WTC11 (cell line): ENCODE data around the gene SGCD. TPM values are rescaled to one million over a fixed set of nuclear protein-coding genes. Genes with fewer than 3 reads are reported as not detected.

Experiments
- ATAC-seq: fragments of 200-7000 bp; cut with Tn5 transposase; 2 replicates; pipeline ENCODE4 v1.10.0; 2021; ENCODE audit warnings: mild to moderate bottlenecking, moderate library complexity
- CTCF ChIA-PET: fragments of 300-600 bp; sonication (Branson Sonifier 250); formaldehyde crosslinking; loops from one replicate; lab custom pipeline; 2021; ENCODE audit warnings: antibody characterized with exemption; lab: Charles Lee
- POLR2A ChIA-PET: fragments of 350-600 bp; sonication (Branson Sonifier 250); formaldehyde crosslinking; loops from one replicate; lab custom pipeline; 2021; ENCODE audit warnings: antibody characterized with exemption; lab: Charles Lee
- DNase-seq: peaks from one replicate; pipeline ENCODE4 v3.0.0; 2021; ENCODE audit warnings: low spot score
- H3K27ac Mint-ChIP-seq: 2 replicates; pipeline ENCODE4 v1.8.0; 2021; ENCODE audit warnings: mixed read lengths
- H3K27me3 Mint-ChIP-seq: 2 replicates; pipeline ENCODE4 v1.8.0; 2021; ENCODE audit warnings: low read depth, mild to moderate bottlenecking, moderate library complexity, mixed read lengths
- H3K36me3 Mint-ChIP-seq: 2 replicates; pipeline ENCODE4 v1.8.0; 2021; ENCODE audit warnings: mixed read lengths
- H3K4me1 Mint-ChIP-seq: 2 replicates; pipeline ENCODE4 v1.8.0; 2022; ENCODE audit warnings: mixed read lengths
- H3K4me3 Mint-ChIP-seq: 2 replicates; pipeline ENCODE4 v1.8.0; 2021; ENCODE audit warnings: mild to moderate bottlenecking, moderate library complexity, mixed read lengths
- H3K9me3 Mint-ChIP-seq: 2 replicates; pipeline ENCODE4 v1.8.0; 2021; ENCODE audit warnings: mixed read lengths
- ATF1 ChIP-seq: sonication (generic); formaldehyde crosslinking; IDR thresholded peaks from 2 replicates; pipeline ENCODE4 v1.8.1; 2023; ENCODE audit warnings: mild to moderate bottlenecking, moderate library complexity, missing genetic modification reagents
- CBFB ChIP-seq: sonication (generic); formaldehyde crosslinking; IDR thresholded peaks from 2 replicates; pipeline ENCODE4 v1.8.1; 2022; ENCODE audit warnings: mild to moderate bottlenecking, low read depth, missing genetic modification reagents
- CREB1 ChIP-seq: sonication (generic); formaldehyde crosslinking; IDR thresholded peaks from 2 replicates; pipeline ENCODE4 v1.8.0; 2023; ENCODE audit warnings: mild to moderate bottlenecking, missing genetic modification reagents
- CREM ChIP-seq: sonication (generic); formaldehyde crosslinking; IDR thresholded peaks from 2 replicates; pipeline ENCODE4 v1.8.1; 2022; ENCODE audit warnings: mild to moderate bottlenecking, missing genetic modification reagents, moderate library complexity
- ETV6 ChIP-seq: sonication (generic); formaldehyde crosslinking; IDR thresholded peaks from 2 replicates; pipeline ENCODE4 v1.8.1; 2022; ENCODE audit warnings: mild to moderate bottlenecking, missing genetic modification reagents
- MYBL2 ChIP-seq: sonication (generic); formaldehyde crosslinking; IDR thresholded peaks from 2 replicates; pipeline ENCODE4 v1.8.1; 2023; ENCODE audit warnings: mild to moderate bottlenecking, moderate library complexity, missing genetic modification reagents
- NFE2L1 ChIP-seq: sonication (generic); formaldehyde crosslinking; IDR thresholded peaks from 2 replicates; pipeline ENCODE4 v1.8.1; 2023; ENCODE audit warnings: missing genetic modification reagents
- NR1H2 ChIP-seq: sonication (generic); formaldehyde crosslinking; IDR thresholded peaks from 2 replicates; pipeline ENCODE4 v1.9.0; 2021; ENCODE audit warnings: mild to moderate bottlenecking, moderate library complexity, missing genetic modification reagents
- NR2C2 ChIP-seq: sonication (generic); formaldehyde crosslinking; IDR thresholded peaks from 2 replicates; pipeline ENCODE4 v1.8.0; 2022; ENCODE audit warnings: mild to moderate bottlenecking, missing genetic modification reagents
- OVOL2 ChIP-seq: fragments of 250-450 bp; sonication (Bioruptor Pico); IDR thresholded peaks from 2 replicates; pipeline ENCODE4 v1.9.0; 2021; ENCODE audit warnings: mild to moderate bottlenecking, borderline replicate concordance
- RORB ChIP-seq: fragments of 250-450 bp; sonication (Bioruptor Pico); IDR thresholded peaks from 2 replicates; pipeline ENCODE4 v1.9.0; 2021; ENCODE audit warnings: mild to moderate bottlenecking
- SMAD4 ChIP-seq: sonication (generic); formaldehyde crosslinking; IDR thresholded peaks from 2 replicates; pipeline ENCODE4 v1.8.0; 2022; ENCODE audit warnings: mild to moderate bottlenecking, missing genetic modification reagents
- SOX15 ChIP-seq: fragments of 250-450 bp; sonication (Bioruptor Pico); IDR thresholded peaks from 2 replicates; pipeline ENCODE4 v1.9.0; 2021; ENCODE audit warnings: mild to moderate bottlenecking
- SP1 ChIP-seq: sonication (generic); formaldehyde crosslinking; conservative IDR thresholded peaks from 2 replicates; pipeline ENCODE4 v1.8.1; 2022; ENCODE audit warnings: missing genetic modification reagents
- TCF7 ChIP-seq: sonication (generic); formaldehyde crosslinking; IDR thresholded peaks from 2 replicates; pipeline ENCODE4 v1.8.0; 2022; ENCODE audit warnings: mild to moderate bottlenecking, low read depth, missing genetic modification reagents, moderate library complexity
- TEAD1 ChIP-seq: sonication (generic); formaldehyde crosslinking; IDR thresholded peaks from 2 replicates; pipeline ENCODE4 v1.8.0; 2022; ENCODE audit warnings: mild to moderate bottlenecking, missing genetic modification reagents
- TP53 ChIP-seq: sonication (generic); formaldehyde crosslinking; IDR thresholded peaks from 2 replicates; pipeline ENCODE4 v1.8.1; 2023; ENCODE audit warnings: mild to moderate bottlenecking, missing genetic modification reagents
- ZNF219 ChIP-seq: sonication (generic); formaldehyde crosslinking; IDR thresholded peaks from 2 replicates; pipeline ENCODE4 v1.8.0; 2023; ENCODE audit warnings: missing genetic modification reagents, mild to moderate bottlenecking, borderline replicate concordance
- ZNF232 ChIP-seq: sonication (generic); formaldehyde crosslinking; IDR thresholded peaks from 2 replicates; pipeline ENCODE4 v1.8.0; 2022; ENCODE audit warnings: mild to moderate bottlenecking, missing genetic modification reagents
- ZNF263 ChIP-seq: sonication (generic); formaldehyde crosslinking; IDR thresholded peaks from 2 replicates; pipeline ENCODE4 v1.8.1; 2022; ENCODE audit warnings: low read depth, mild to moderate bottlenecking, moderate library complexity, missing genetic modification reagents
- ZNF423 ChIP-seq: fragments of 250-450 bp; sonication (Bioruptor Pico); IDR thresholded peaks from 2 replicates; pipeline ENCODE4 v2.1.2; 2022; ENCODE audit warnings: mild to moderate bottlenecking, moderate library complexity
- ZNF671 ChIP-seq: fragments of 250-450 bp; sonication (Bioruptor Pico); IDR thresholded peaks from 2 replicates; pipeline ENCODE4 v1.8.0; 2021; ENCODE audit warnings: mild to moderate bottlenecking
- total RNA-seq: library from RNA; stranded (reverse); gene quantifications from 3 replicates; pipeline ENCODE4 v1.2.3, GENCODE V29; 2021
- TF ChIP-seq, protein P1 (sequence below): fragments of 250-450 bp; sonication (Bioruptor Pico); IDR thresholded peaks from 2 replicates; pipeline ENCODE4 v1.9.0; 2021; ENCODE audit warnings: moderate library complexity, mild to moderate bottlenecking, inconsistent platforms, borderline replicate concordance
- TF ChIP-seq, protein P2 (sequence below): sonication (generic); formaldehyde crosslinking; IDR thresholded peaks from 2 replicates; pipeline ENCODE4 v1.8.1; 2023; ENCODE audit warnings: mild to moderate bottlenecking, missing genetic modification reagents, moderate library complexity
- TF ChIP-seq, protein P3 (sequence below): sonication (generic); formaldehyde crosslinking; IDR thresholded peaks from 2 replicates; pipeline ENCODE4 v1.8.0; 2022; ENCODE audit warnings: mild to moderate bottlenecking, missing genetic modification reagents
- TF ChIP-seq, protein P4 (sequence below): fragments of 250-450 bp; sonication (Bioruptor Pico); IDR thresholded peaks from 2 replicates; pipeline ENCODE4 v1.9.0; 2021; ENCODE audit warnings: mild to moderate bottlenecking, borderline replicate concordance
- TF ChIP-seq, protein P5 (sequence below): sonication (generic); formaldehyde crosslinking; IDR thresholded peaks from 2 replicates; pipeline ENCODE4 v1.8.0; 2022; ENCODE audit warnings: mild to moderate bottlenecking, missing genetic modification reagents
- TF ChIP-seq, protein P6 (sequence below): fragments of 250-450 bp; sonication (Bioruptor Pico); IDR thresholded peaks from 2 replicates; pipeline ENCODE4 v2.1.2; 2022; ENCODE audit warnings: mild to moderate bottlenecking, moderate library complexity

The SGCD gene
- total RNA-seq, 1 experiment from 2014 or later = 0.33 TPM

DNA sequence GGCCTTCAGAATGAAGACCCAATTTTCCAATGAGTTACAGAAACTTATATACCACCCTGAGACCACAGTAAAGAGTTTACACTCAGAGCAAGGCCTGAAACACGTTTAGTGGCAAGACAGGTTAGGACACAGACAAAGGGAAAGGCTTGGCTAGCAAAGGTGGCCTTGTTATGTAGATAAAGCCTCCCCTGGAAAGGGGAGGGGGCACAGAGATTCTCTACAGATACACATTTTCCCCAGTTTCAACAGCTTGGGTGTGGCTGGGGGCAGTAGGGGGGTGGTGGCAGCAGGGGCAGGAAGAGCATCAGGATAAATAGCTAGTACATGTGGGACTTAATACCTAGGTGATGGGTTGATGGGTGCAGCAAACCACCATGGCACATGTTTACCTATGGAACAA lies 471.2 kb downstream of the SGCD start:
- H3K4me3 Mint-ChIP-seq = no peak overlapping the region
- H3K27me3 Mint-ChIP-seq = no peaks in the 10 kb centered on the region
- POLR2A ChIA-PET = no interaction called here
- no peaks in the 10 kb centered on the region for H3K36me3 Mint-ChIP-seq
- no peak overlapping the region for H3K27ac Mint-ChIP-seq
- CTCF ChIA-PET = interaction anchor here (1.4 kb wide), 1 partner anchor 351 kb away, joined by 3 read pairs; no protein-coding TSS in a partner anchor
- peaks cover 77% of the 10 kb centered on the region for H3K4me1 Mint-ChIP-seq
- no peaks in the 10 kb centered on the region for H3K9me3 Mint-ChIP-seq
- TF ChIP-seq OVOL2 (no peak), NR2C2 (CRISPR knock-in tag) (no peak), CREM (CRISPR knock-in tag) (no peak), TP53 (CRISPR knock-in tag) (no peak), SMAD4 (CRISPR knock-in tag) (no peak), CREB1 (no peak), CBFB (CRISPR knock-in tag) (no peak), ZNF671 (CRISPR knock-in tag) (no peak), ZNF263 (CRISPR knock-in tag) (no peak), ETV6 (CRISPR knock-in tag) (0 out of 2 replicates have a peak, but pooled peaks have one; percentile 32), ZNF423 (CRISPR knock-in tag) (no peak), NR1H2 (CRISPR knock-in tag) (no peak), ZNF232 (CRISPR knock-in tag) (no peak), RORB (CRISPR knock-in tag) (no peak), ZNF219 (CRISPR knock-in tag) (no peak), TEAD1 (CRISPR knock-in tag) (peak; percentile 17; the same call in 1 of the 2 replicates), SP1 (CRISPR knock-in tag) (0 out of 2 replicates have a peak, but pooled peaks have one; percentile 24)
- TF ChIP-seq, protein P1, sequence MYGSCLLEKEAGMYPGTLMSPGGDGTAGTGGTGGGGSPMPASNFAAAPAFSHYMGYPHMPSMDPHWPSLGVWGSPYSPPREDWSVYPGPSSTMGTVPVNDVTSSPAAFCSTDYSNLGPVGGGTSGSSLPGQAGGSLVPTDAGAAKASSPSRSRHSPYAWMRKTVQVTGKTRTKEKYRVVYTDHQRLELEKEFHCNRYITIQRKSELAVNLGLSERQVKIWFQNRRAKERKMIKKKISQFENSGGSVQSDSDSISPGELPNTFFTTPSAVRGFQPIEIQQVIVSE (CRISPR knock-in tag) = no peak
- ATAC-seq = peak; percentile 78
- DNase-seq = peak; percentile 32

DNA sequence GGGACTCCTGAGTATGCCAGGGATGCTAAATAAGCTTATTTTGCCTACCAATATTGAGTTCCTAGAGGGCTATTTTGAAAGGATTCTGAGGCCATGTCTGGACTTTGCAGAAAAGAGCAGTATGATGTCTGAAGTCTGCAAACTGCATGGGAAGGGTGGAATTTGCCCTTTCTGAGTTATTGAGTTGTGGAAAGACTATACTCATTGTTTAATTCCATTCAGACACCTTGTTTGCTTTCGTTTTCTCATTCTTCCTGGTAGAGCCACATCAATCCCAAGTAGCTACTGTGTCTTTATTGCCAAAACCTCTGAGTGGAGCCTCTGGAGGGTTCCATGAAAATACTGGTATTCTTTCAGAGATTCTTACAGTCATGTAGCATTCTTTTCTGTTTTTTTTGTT lies 472.2 kb downstream of the SGCD start:
- H3K4me1 Mint-ChIP-seq = peaks cover 86% of the 10 kb centered on the region
- H3K27ac Mint-ChIP-seq = peak overlapping the region; percentile 91
- H3K9me3 Mint-ChIP-seq = no peaks in the 10 kb centered on the region

DNA sequence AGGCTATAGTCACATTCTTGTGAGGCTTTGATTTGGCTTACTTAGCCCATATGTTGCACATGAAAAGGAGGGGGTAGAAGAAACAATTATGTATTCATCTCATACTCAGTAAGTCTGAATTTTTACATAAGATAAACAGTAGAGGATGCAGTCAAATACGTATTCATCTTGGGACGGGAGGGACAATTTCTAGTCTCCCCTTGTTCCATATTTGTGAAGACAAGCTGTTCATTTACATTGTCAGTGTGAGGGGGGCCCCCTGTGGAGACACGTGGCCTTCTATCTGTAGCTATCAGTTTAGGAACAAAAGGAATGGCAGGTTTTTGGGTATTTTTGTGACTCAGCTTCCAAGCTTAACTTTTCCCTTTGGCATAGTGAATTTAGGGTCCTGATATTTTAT lies 474.0 kb downstream of the SGCD start:
- Mint-ChIP-seq H3K4me1 (peaks cover 81% of the 10 kb centered on the region), H3K4me3 (no peak overlapping the region), H3K36me3 (peaks cover 10% of the 10 kb centered on the region), H3K27me3 (no peaks in the 10 kb centered on the region), H3K27ac (peak overlapping the region; percentile 94), H3K9me3 (peaks cover 9% of the 10 kb centered on the region)
- POLR2A ChIA-PET = no interaction called here
- DNase-seq = peak; percentile 60
- CTCF ChIA-PET = interaction anchor here (1.0 kb wide), 1 partner anchor 24 kb away, joined by 3 read pairs; no protein-coding TSS in a partner anchor
- ATAC-seq = no peak
- TF ChIP-seq, protein P2, sequence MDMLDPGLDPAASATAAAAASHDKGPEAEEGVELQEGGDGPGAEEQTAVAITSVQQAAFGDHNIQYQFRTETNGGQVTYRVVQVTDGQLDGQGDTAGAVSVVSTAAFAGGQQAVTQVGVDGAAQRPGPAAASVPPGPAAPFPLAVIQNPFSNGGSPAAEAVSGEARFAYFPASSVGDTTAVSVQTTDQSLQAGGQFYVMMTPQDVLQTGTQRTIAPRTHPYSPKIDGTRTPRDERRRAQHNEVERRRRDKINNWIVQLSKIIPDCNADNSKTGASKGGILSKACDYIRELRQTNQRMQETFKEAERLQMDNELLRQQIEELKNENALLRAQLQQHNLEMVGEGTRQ = 0 out of 2 replicates have a peak, but pooled peaks have one; percentile 22
- TF ChIP-seq, protein P3, sequence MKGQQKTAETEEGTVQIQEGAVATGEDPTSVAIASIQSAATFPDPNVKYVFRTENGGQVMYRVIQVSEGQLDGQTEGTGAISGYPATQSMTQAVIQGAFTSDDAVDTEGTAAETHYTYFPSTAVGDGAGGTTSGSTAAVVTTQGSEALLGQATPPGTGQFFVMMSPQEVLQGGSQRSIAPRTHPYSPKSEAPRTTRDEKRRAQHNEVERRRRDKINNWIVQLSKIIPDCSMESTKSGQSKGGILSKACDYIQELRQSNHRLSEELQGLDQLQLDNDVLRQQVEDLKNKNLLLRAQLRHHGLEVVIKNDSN = 0 out of 2 replicates have a peak, but pooled peaks have one; percentile 34
- TF ChIP-seq TP53 (CRISPR knock-in tag) (no peak), ATF1 (no peak), NFE2L1 (0 out of 2 replicates have a peak, but pooled peaks have one; percentile 35), TCF7 (CRISPR knock-in tag) (no peak), SMAD4 (CRISPR knock-in tag) (no peak), ETV6 (CRISPR knock-in tag) (no peak), ZNF219 (CRISPR knock-in tag) (no peak)
- TF ChIP-seq, protein P4, sequence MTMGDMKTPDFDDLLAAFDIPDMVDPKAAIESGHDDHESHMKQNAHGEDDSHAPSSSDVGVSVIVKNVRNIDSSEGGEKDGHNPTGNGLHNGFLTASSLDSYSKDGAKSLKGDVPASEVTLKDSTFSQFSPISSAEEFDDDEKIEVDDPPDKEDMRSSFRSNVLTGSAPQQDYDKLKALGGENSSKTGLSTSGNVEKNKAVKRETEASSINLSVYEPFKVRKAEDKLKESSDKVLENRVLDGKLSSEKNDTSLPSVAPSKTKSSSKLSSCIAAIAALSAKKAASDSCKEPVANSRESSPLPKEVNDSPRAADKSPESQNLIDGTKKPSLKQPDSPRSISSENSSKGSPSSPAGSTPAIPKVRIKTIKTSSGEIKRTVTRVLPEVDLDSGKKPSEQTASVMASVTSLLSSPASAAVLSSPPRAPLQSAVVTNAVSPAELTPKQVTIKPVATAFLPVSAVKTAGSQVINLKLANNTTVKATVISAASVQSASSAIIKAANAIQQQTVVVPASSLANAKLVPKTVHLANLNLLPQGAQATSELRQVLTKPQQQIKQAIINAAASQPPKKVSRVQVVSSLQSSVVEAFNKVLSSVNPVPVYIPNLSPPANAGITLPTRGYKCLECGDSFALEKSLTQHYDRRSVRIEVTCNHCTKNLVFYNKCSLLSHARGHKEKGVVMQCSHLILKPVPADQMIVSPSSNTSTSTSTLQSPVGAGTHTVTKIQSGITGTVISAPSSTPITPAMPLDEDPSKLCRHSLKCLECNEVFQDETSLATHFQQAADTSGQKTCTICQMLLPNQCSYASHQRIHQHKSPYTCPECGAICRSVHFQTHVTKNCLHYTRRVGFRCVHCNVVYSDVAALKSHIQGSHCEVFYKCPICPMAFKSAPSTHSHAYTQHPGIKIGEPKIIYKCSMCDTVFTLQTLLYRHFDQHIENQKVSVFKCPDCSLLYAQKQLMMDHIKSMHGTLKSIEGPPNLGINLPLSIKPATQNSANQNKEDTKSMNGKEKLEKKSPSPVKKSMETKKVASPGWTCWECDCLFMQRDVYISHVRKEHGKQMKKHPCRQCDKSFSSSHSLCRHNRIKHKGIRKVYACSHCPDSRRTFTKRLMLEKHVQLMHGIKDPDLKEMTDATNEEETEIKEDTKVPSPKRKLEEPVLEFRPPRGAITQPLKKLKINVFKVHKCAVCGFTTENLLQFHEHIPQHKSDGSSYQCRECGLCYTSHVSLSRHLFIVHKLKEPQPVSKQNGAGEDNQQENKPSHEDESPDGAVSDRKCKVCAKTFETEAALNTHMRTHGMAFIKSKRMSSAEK (CRISPR knock-in tag) = 0 out of 2 replicates have a peak, but pooled peaks have one; percentile 34
- TF ChIP-seq, protein P5, sequence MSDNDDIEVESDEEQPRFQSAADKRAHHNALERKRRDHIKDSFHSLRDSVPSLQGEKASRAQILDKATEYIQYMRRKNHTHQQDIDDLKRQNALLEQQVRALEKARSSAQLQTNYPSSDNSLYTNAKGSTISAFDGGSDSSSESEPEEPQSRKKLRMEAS (CRISPR knock-in tag) = peak; percentile 75
- TF ChIP-seq, protein P6, sequence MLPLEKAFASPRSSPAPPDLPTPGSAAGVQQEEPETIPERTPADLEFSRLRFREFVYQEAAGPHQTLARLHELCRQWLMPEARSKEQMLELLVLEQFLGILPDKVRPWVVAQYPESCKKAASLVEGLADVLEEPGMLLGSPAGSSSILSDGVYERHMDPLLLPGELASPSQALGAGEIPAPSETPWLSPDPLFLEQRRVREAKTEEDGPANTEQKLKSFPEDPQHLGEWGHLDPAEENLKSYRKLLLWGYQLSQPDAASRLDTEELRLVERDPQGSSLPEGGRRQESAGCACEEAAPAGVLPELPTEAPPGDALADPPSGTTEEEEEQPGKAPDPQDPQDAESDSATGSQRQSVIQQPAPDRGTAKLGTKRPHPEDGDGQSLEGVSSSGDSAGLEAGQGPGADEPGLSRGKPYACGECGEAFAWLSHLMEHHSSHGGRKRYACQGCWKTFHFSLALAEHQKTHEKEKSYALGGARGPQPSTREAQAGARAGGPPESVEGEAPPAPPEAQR (CRISPR knock-in tag) = no peak

More for the DNA sequence above, 472.2 kb downstream of the SGCD start:
- ChIA-PET POLR2A (no interaction called here), CTCF (no interaction called here)
- ATAC-seq (no peak), DNase-seq (no peak)
- TF ChIP-seq SOX15 (CRISPR knock-in tag) (no peak), MYBL2 (CRISPR knock-in tag) (no peak)
- H3K4me3 Mint-ChIP-seq = no peak overlapping the region
- H3K36me3 Mint-ChIP-seq = no peaks in the 10 kb centered on the region
- H3K27me3 Mint-ChIP-seq = no peaks in the 10 kb centered on the region
